Fibroblast of lung (primary cell): ENCODE results near the gene CREBRF. TPM values are rescaled to one million over a fixed set of nuclear protein-coding genes. Genes with fewer than 3 reads are reported as not detected.

Experiments
- DNase-seq, 2 donors: peaks; one replicate each; pipeline versions ENCODE4 v3.0.0 to v3.0.0-alpha.2; 2010; ENCODE audit warnings: low read depth in 2 of 2
- H2AFZ ChIP-seq: 2 replicates; pipeline ENCODE4 v1.5.1; 2012; ENCODE audit warnings: low read length, control low read depth, inconsistent platforms
- H3K27ac ChIP-seq: 2 replicates; pipeline ENCODE4 v1.5.1; 2011; ENCODE audit warnings: low read length, control low read depth; ENCODE audit not compliant: insufficient read depth
- H3K27me3 ChIP-seq: 2 replicates; pipeline ENCODE4 v1.5.1; 2011; ENCODE audit warnings: mild to moderate bottlenecking, low read length; ENCODE audit not compliant: control insufficient read depth, insufficient read depth
- H3K36me3 ChIP-seq: 2 replicates; pipeline ENCODE4 v1.5.1; 2011; ENCODE audit warnings: low read length; ENCODE audit not compliant: control insufficient read depth, insufficient read depth
- H3K4me1 ChIP-seq: 2 replicates; pipeline ENCODE4 v1.5.1; 2011; ENCODE audit warnings: low read length; ENCODE audit not compliant: control insufficient read depth, insufficient read depth; ENCODE audit errors: extremely low read depth
- H3K4me2 ChIP-seq: 2 replicates; pipeline ENCODE4 v1.5.1; 2011; ENCODE audit warnings: low read length, control low read depth; ENCODE audit not compliant: insufficient read depth; ENCODE audit errors: extremely low read depth
- H3K4me3 ChIP-seq, 4 experiments: fragments of 200-600 bp in 1 of 4; sonication (generic) in 1 of 4; replicated peaks in 1 of 4; 2 replicates each; pipeline ENCODE4 v1.5.1; 2011 to 2016; ENCODE audit warnings: low read length in 4 of 4, low read depth in 3 of 4, mild to moderate bottlenecking in 3 of 4, control low read depth in 2 of 4, inconsistent platforms in 1 of 4, mixed read lengths in 1 of 4; ENCODE audit not compliant: insufficient read depth in 1 of 4; ENCODE audit errors: control extremely low read depth in 1 of 4
- H3K79me2 ChIP-seq: 2 replicates; pipeline ENCODE4 v1.5.1; 2012; ENCODE audit warnings: mild to moderate bottlenecking, low read length, inconsistent platforms; ENCODE audit not compliant: control insufficient read depth, insufficient read depth
- H3K9ac ChIP-seq: 2 replicates; pipeline ENCODE4 v1.5.1; 2011; ENCODE audit warnings: mild to moderate bottlenecking, low read length, control low read depth; ENCODE audit not compliant: insufficient read depth
- H3K9me3 ChIP-seq: 2 replicates; pipeline ENCODE4 v1.5.1; 2012; ENCODE audit warnings: low read depth, low read length; ENCODE audit not compliant: control insufficient read depth, insufficient read depth
- H4K20me1 ChIP-seq: 2 replicates; pipeline ENCODE4 v1.5.1; 2011; ENCODE audit warnings: low read length; ENCODE audit not compliant: control insufficient read depth, insufficient read depth; ENCODE audit errors: extremely low read depth
- CTCF ChIP-seq, 2 donors: IDR thresholded peaks in 1 of 2; conservative IDR thresholded peaks in 1 of 2; 1 replicate in 1 of 2; 2 replicates in 1 of 2; pipeline ENCODE4 v1.5.1; 2011 to 2012; ENCODE audit warnings: low read length in 2 of 2, control low read depth in 1 of 2, inconsistent platforms in 1 of 2, low read depth in 1 of 2, mild to moderate bottlenecking in 1 of 2
- EZH2 ChIP-seq: IDR thresholded peaks from 2 replicates; pipeline ENCODE4 v1.5.1; 2012; ENCODE audit warnings: low read length, control low read depth, mild to moderate bottlenecking; ENCODE audit errors: missing control alignments
- polyA minus RNA-seq: library from RNA; depleted of rRNA, polyadenylated mRNA; stranded (reverse); fragments of >200 nt; gene quantifications from 2 replicates; pipeline ENCODE4 v1.2.3, GENCODE V29; 2011; ENCODE audit warnings: low replicate concordance
- polyA plus RNA-seq, 2 donors: library from polyadenylated mRNA; depleted of rRNA in 1 of 2; stranded (reverse) in 1 of 2; unstranded in 1 of 2; fragments of >200 nt; gene quantifications; 2 replicates each; pipeline ENCODE4 v1.2.1, GENCODE V29; 2011 to 2012; ENCODE audit warnings: missing spikeins in 1 of 2
- total RNA-seq: library from RNA; depleted of rRNA; stranded (reverse); fragments of >200 nt; gene quantifications from 2 replicates; pipeline ENCODE4 v1.2.1, GENCODE V29; 2014

CREBRF gene
- total RNA-seq (25.2 and 38.8 TPM in 2 replicates), polyA plus RNA-seq (9.1 and 14.4 TPM in 2 replicates), polyA minus RNA-seq (13.7 and 15.4 TPM in 2 replicates)
- 5.1 and 8.1 TPM in 2 replicates for polyA plus RNA-seq (2012)

- no peaks in the 10 kb centered on the region for H3K9me3 ChIP-seq
- DNase-seq, result peak; percentile 92 to 95
- H3K4me1 ChIP-seq, result peaks cover 7% of the 10 kb centered on the region
- TF ChIP-seq EZH2, result no peak
- no peak for TF ChIP-seq CTCF (conservative IDR thresholded peaks at IDR 0.05 in 1 of 2, IDR thresholded peaks at IDR 0.05 in 1 of 2; ENCODE audit: low read depth in 1 of 2, low read length in 2 of 2)
- peak within 1 kb of the TSS; percentile 67 to 86 (median 78) for H3K4me3 ChIP-seq
- peak within 1 kb of the TSS; percentile 80 for H3K4me2 ChIP-seq
- H3K9ac ChIP-seq, result peak within 1 kb of the TSS; percentile 78
- H3K36me3 ChIP-seq, result no peaks in the 10 kb centered on the region
- no peaks in the 10 kb centered on the region for H3K27me3 ChIP-seq
- H3K79me2 ChIP-seq, result peaks cover 16% of the 10 kb centered on the region
- H3K27ac ChIP-seq, result peak within 1 kb of the TSS; percentile 91
- no peaks in the 10 kb centered on the region for H4K20me1 ChIP-seq
- peak within 1 kb of the TSS; percentile 93 for H2AFZ ChIP-seq
Observed at GRCh38 chr5:173055983-173056782, at the start of gene CREBRF. Gene CREBRF (plus strand): TSS chr5:173056352. CDS start chr5:173080776, 24,424 bp downstream.

GRCh38 chr5:173010021-173010420 lies 46.1 kb upstream of the CREBRF start:
- Histone ChIP-seq H3K27me3 (no peaks in the 10 kb centered on the region), H3K9me3 (no peaks in the 10 kb centered on the region), H3K9ac (no peak overlapping the region), H3K4me1 (peaks cover 4% of the 10 kb centered on the region), H4K20me1 (no peaks in the 10 kb centered on the region), H3K79me2 (peaks cover 41% of the 10 kb centered on the region), H3K4me3 (no peak overlapping the region), H3K27ac (no peak overlapping the region), H3K4me2 (no peak overlapping the region), H3K36me3 (no peaks in the 10 kb centered on the region), H2AFZ (no peak overlapping the region)
- TF ChIP-seq EZH2 (no peak), CTCF (conservative IDR thresholded peaks at IDR 0.05 in 1 of 2, IDR thresholded peaks at IDR 0.05 in 1 of 2; ENCODE audit: low read depth in 1 of 2, low read length in 2 of 2) (no peak)
- peak; percentile 33 to 34 for DNase-seq

GRCh38 chr5:173010547-173011464 lies 45.3 kb upstream of the CREBRF start:
- no peak overlapping the region for H3K9ac ChIP-seq
- no peaks in the 10 kb centered on the region for H4K20me1 ChIP-seq
- TF ChIP-seq EZH2 (no peak), CTCF (conservative IDR thresholded peaks at IDR 0.05 in 1 of 2, IDR thresholded peaks at IDR 0.05 in 1 of 2; ENCODE audit: low read depth in 1 of 2, low read length in 2 of 2) (peak; percentile 26 to 29)
- no peak overlapping the region for H2AFZ ChIP-seq
- no peaks in the 10 kb centered on the region for H3K9me3 ChIP-seq
- no peak overlapping the region for H3K4me3 ChIP-seq
- H3K79me2 ChIP-seq, result peaks cover 44% of the 10 kb centered on the region
- no peaks in the 10 kb centered on the region for H3K36me3 ChIP-seq
- no peak overlapping the region for H3K27ac ChIP-seq
- DNase-seq, result peak; percentile 25 to 31
- no peaks in the 10 kb centered on the region for H3K27me3 ChIP-seq
- no peak overlapping the region for H3K4me2 ChIP-seq
- peaks cover 4% of the 10 kb centered on the region for H3K4me1 ChIP-seq
